ENCODE measurements around the gene MKI67. TPM values are rescaled to one million over a fixed set of nuclear protein-coding genes. Genes with fewer than 3 reads are reported as not detected.
"Not testable (repeated sequence)": the region's sequence is repeated elsewhere in the genome, so short reads cannot be mapped to it uniquely, and the experiment has no call there.

MKI67 gene
- total and polyA plus RNA-seq, 9 of the 15 experiments (the other 6 are each of a cell fraction or from before 2014, with no cell fraction given), result 11.8 to 86.5 (median 36.0) TPM

GRCh38 chr10:128143531-128143930 lies 17.3 kb upstream of the MKI67 start:
- Histone ChIP-seq H3K27me3 (ENCODE audit: control insufficient read depth in 2 of 2, insufficient read depth in 2 of 2, low read length in 2 of 2) (peaks cover 0 to 14% of the 10 kb centered on the region in 2 experiments; a peak in 3 of 5 replicates), H3K79me2 (ENCODE audit: control insufficient read depth, insufficient read depth, low read length) (no peaks in the 10 kb centered on the region), H3K27ac (ENCODE audit: extremely low read depth, low read depth, low read length) (no peak overlapping the region), H3K4me1 (replicated peaks in 1 of 2; ENCODE audit: control insufficient read depth in 2 of 2, insufficient read depth in 2 of 2, low read length in 2 of 2) (no peaks in the 10 kb centered on the region), H3K36me3 (ENCODE audit: control insufficient read depth, insufficient read depth, low read length) (no peaks in the 10 kb centered on the region), H3K9ac (ENCODE audit: insufficient read depth in 1 of 2, low read depth in 2 of 2, low read length in 2 of 2) (no peak overlapping the region), H3K9me3 (replicated peaks; ENCODE audit: control insufficient read depth, insufficient read depth, low read depth, low read length) (no peaks in the 10 kb centered on the region), H3K9me1 (ENCODE audit: control insufficient read depth, insufficient read depth, low read length) (no peaks in the 10 kb centered on the region), H4K20me1 (replicated peaks; ENCODE audit: control insufficient read depth, insufficient read depth, low read length) (no peaks in the 10 kb centered on the region), H3K4me2 (ENCODE audit: insufficient read depth, low read length) (no peak overlapping the region), H2AFZ (ENCODE audit: low read depth, low read length) (no peak overlapping the region), H3K4me3 (no peak overlapping the region)
- DNase-seq (ENCODE audit: extremely low read depth in 1 of 4, low spot score in 3 of 4) (no peak), ATAC-seq (no peak), FAIRE-seq (no peak)
- intact Hi-C loops (cut with micrococcal nuclease) (no loop called here), in situ Hi-C loops (cut with MboI) (no loop called here)
- 0% methylated on average over 2 of the region's 2 CpGs for WGBS (ENCODE audit: insufficient coverage, low coverage, missing lambda C conversion rate)
- POLR2A ChIA-PET, result no interaction called here
- no TSS peak for BruUV-seq (replicated peaks)
- CTCF ChIA-PET (ENCODE audit: low intra/inter-chr PET ratio), result interaction anchor here (0.6 kb wide), 1 partner anchor 14 kb away, joined by 4 read pairs; no protein-coding TSS in a partner anchor
- TF ChIP-seq U2AF1 (optimal IDR thresholded peaks at IDR 0.05; ENCODE audit: low read depth, low read length) (no peak), FOXP1 (CRISPR knock-in tag; IDR thresholded peaks at IDR 0.05) (no peak), HMG20B (CRISPR knock-in tag; IDR thresholded peaks at IDR 0.05) (no peak)

GRCh38 chr10:128140425-128140824 lies 14.2 kb upstream of the MKI67 start:
- DNase-seq (ENCODE audit: extremely low read depth in 1 of 4, low spot score in 3 of 4) (no peak), ATAC-seq (no peak), FAIRE-seq (no peak)
- H3K9ac ChIP-seq (ENCODE audit: insufficient read depth in 1 of 2, low read depth in 2 of 2, low read length in 2 of 2), result no peak overlapping the region
- H3K4me1 ChIP-seq (replicated peaks in 1 of 2; ENCODE audit: control insufficient read depth in 2 of 2, insufficient read depth in 2 of 2, low read length in 2 of 2), result no peaks in the 10 kb centered on the region
- ChIA-PET CTCF (ENCODE audit: low intra/inter-chr PET ratio) (no interaction called here), POLR2A (no interaction called here)
- no peak overlapping the region for H2AFZ ChIP-seq (ENCODE audit: low read depth, low read length)
- H3K4me2 ChIP-seq (ENCODE audit: insufficient read depth, low read length), result no peak overlapping the region
- H3K79me2 ChIP-seq (ENCODE audit: control insufficient read depth, insufficient read depth, low read length), result no peaks in the 10 kb centered on the region
- intact Hi-C loops (cut with micrococcal nuclease), result no loop called here
- TF ChIP-seq BHLHE40 (IDR thresholded peaks at IDR 0.05; ENCODE audit: low read length) (no peak), NFXL1 (CRISPR knock-in tag; IDR thresholded peaks at IDR 0.05) (no peak), E2F8 (IDR thresholded peaks at IDR 0.05; ENCODE audit: low read depth, partially characterized antibody) (no peak)
- H3K27me3 ChIP-seq (ENCODE audit: control insufficient read depth in 2 of 2, insufficient read depth in 2 of 2, low read length in 2 of 2), result peaks cover 0 to 14% of the 10 kb centered on the region in 2 experiments; a peak in 3 of 5 replicates
- no peak overlapping the region for H3K4me3 ChIP-seq
- no peaks in the 10 kb centered on the region for H3K36me3 ChIP-seq (ENCODE audit: control insufficient read depth, insufficient read depth, low read length)
- no peaks in the 10 kb centered on the region for H3K9me3 ChIP-seq (replicated peaks; ENCODE audit: control insufficient read depth, insufficient read depth, low read depth, low read length)
- in situ Hi-C loops (cut with MboI), result no loop called here
- H3K9me1 ChIP-seq (ENCODE audit: control insufficient read depth, insufficient read depth, low read length), result no peaks in the 10 kb centered on the region
- BruUV-seq (replicated peaks), result no TSS peak
- WGBS (ENCODE audit: insufficient coverage, low coverage, missing lambda C conversion rate), result 4% methylated on average over 3 of the region's 3 CpGs
- H4K20me1 ChIP-seq (replicated peaks; ENCODE audit: control insufficient read depth, insufficient read depth, low read length), result no peaks in the 10 kb centered on the region
- H3K27ac ChIP-seq (ENCODE audit: extremely low read depth, low read depth, low read length), result no peak overlapping the region

GRCh38 chr10:128138429-128138828 lies 12.2 kb upstream of the MKI67 start:
- DNase-seq (ENCODE audit: extremely low read depth in 1 of 4, low spot score in 3 of 4); H2AFZ ChIP-seq (ENCODE audit: low read depth, low read length); H3K4me3 ChIP-seq; ATAC-seq; H4K20me1 ChIP-seq (replicated peaks; ENCODE audit: control insufficient read depth, insufficient read depth, low read length); H3K9ac ChIP-seq (ENCODE audit: insufficient read depth in 1 of 2, low read depth in 2 of 2, low read length in 2 of 2); H3K9me1 ChIP-seq (ENCODE audit: control insufficient read depth, insufficient read depth, low read length); BruUV-seq (replicated peaks); in situ Hi-C loops (cut with MboI); FAIRE-seq; H3K27ac ChIP-seq (ENCODE audit: extremely low read depth, low read depth, low read length); H3K9me3 ChIP-seq (replicated peaks; ENCODE audit: control insufficient read depth, insufficient read depth, low read depth, low read length); H3K4me1 ChIP-seq (replicated peaks in 1 of 2; ENCODE audit: control insufficient read depth in 2 of 2, insufficient read depth in 2 of 2, low read length in 2 of 2); POLR2A ChIA-PET; intact Hi-C loops (cut with micrococcal nuclease); H3K36me3 ChIP-seq (ENCODE audit: control insufficient read depth, insufficient read depth, low read length); H3K4me2 ChIP-seq (ENCODE audit: insufficient read depth, low read length); CTCF ChIA-PET (ENCODE audit: low intra/inter-chr PET ratio); H3K79me2 ChIP-seq (ENCODE audit: control insufficient read depth, insufficient read depth, low read length): not testable (repeated sequence)
- WGBS (ENCODE audit: insufficient coverage, low coverage, missing lambda C conversion rate), result 15% methylated on average over 8 of the region's 11 CpGs
- peaks cover 0 to 10% of the 10 kb centered on the region in 2 experiments; a peak in 4 of 5 replicates for H3K27me3 ChIP-seq (ENCODE audit: control insufficient read depth in 2 of 2, insufficient read depth in 2 of 2, low read length in 2 of 2)

Measured in K562 (cell line).